A549 (cell line): ENCODE measurements around the gene RNF215. TPM values are rescaled to one million over a fixed set of nuclear protein-coding genes. Genes with fewer than 3 reads are reported as not detected.

Experiments used
- ATAC-seq, 2 experiments: fragments of 200-7000 bp in 1 of 2; fragments of >200 bp in 1 of 2; cut with Nextera tagmentation in 1 of 2; cut with Tn5 transposase in 1 of 2; 3 replicates each; pipeline versions ENCODE4 v1.8.0 to v1.9.1; 2018 to 2020; ENCODE audit warnings: mild to moderate bottlenecking in 1 of 2, moderate library complexity in 1 of 2
- CTCF ChIA-PET: fragments of 300-600 bp; sonication (Branson Sonifier 250); formaldehyde crosslinking; extraction: SDS; loops from one replicate; lab custom pipeline; 2021; ENCODE audit warnings: antibody characterized with exemption, inconsistent platforms; lab: Yijun Ruan, JAX
- POLR2A ChIA-PET: fragments of 350-600 bp; formaldehyde crosslinking; extraction: SDS; loops from one replicate; lab custom pipeline; 2021; ENCODE audit warnings: antibody characterized with exemption, inconsistent platforms; lab: Yijun Ruan, JAX
- DNase-seq, 2 experiments: peaks; one replicate each; pipeline versions ENCODE4 v3.0.0 to v3.0.0-alpha.2; 2011 to 2016; ENCODE audit warnings: low read depth in 1 of 2, low spot score in 1 of 2
- FAIRE-seq: peaks from 2 replicates; lab custom pipeline; 2011; peaks lifted over from hg19 to GRCh38; lab: Jason Lieb, UNC
- H3K27ac ChIP-seq, 2 experiments: fragments of >200 bp; sonication (Bioruptor Twin); formaldehyde crosslinking; 3 replicates each; pipeline ENCODE4 v1.5.1; 2016 to 2017
- H3K4me1 ChIP-seq: fragments of >200 bp; sonication (Bioruptor Twin); formaldehyde crosslinking; 3 replicates; pipeline ENCODE4 v1.6.1; 2016
- H3K4me2 ChIP-seq: fragments of >200 bp; sonication (Bioruptor Twin); formaldehyde crosslinking; 3 replicates; pipeline ENCODE4 v1.6.1; 2016
- H3K4me3 ChIP-seq: fragments of >200 bp; sonication (Bioruptor Twin); formaldehyde crosslinking; 3 replicates; pipeline ENCODE4 v1.5.1; 2016
- H3K9me3 ChIP-seq: fragments of >200 bp; sonication (Bioruptor Twin); formaldehyde crosslinking; 3 replicates; pipeline ENCODE4 v1.6.1; 2016
- CBX2 ChIP-seq: fragments of 200-600 bp; sonication (generic); IDR thresholded peaks from 2 replicates; pipeline ENCODE4 v1.6.1; 2016; ENCODE audit warnings: low read depth, mild to moderate bottlenecking, borderline replicate concordance
- CEBPB ChIP-seq, 2 experiments: fragments of >200 bp in 1 of 2; sonication (Bioruptor Twin) in 1 of 2; formaldehyde crosslinking in 1 of 2; IDR thresholded peaks; 2 replicates each; pipeline ENCODE4 v1.6.1; 2012 to 2016
- CTCF ChIP-seq: fragments of >200 bp; sonication (Bioruptor Twin); formaldehyde crosslinking; IDR thresholded peaks from 3 replicates; pipeline ENCODE4 v1.5.1; 2016
- FOSL2 ChIP-seq, 2 experiments: fragments of 450-650 bp in 1 of 2; fragments of >200 bp in 1 of 2; sonication (Bioruptor Twin) in 1 of 2; formaldehyde crosslinking; IDR thresholded peaks; 2 replicates each; pipeline versions ENCODE4 v1.5.0 to v1.6.1; 2016 to 2020; ENCODE audit warnings: mild to moderate bottlenecking in 1 of 2, moderate library complexity in 1 of 2
- FOXS1 ChIP-seq: fragments of 250-450 bp; sonication (Bioruptor Pico); IDR thresholded peaks from 2 replicates; pipeline ENCODE4 v1.5.0; 2020; ENCODE audit warnings: mild to moderate bottlenecking, moderate library complexity
- GATA3 ChIP-seq: IDR thresholded peaks from 2 replicates; pipeline ENCODE4 v1.6.1; 2012; ENCODE audit warnings: borderline replicate concordance
- HDAC2 ChIP-seq: fragments of 200-600 bp; sonication (generic); IDR thresholded peaks from 2 replicates; pipeline ENCODE4 v1.6.1; 2016
- HES2 ChIP-seq: fragments of >200 bp; sonication (Bioruptor Twin); formaldehyde crosslinking; IDR thresholded peaks from 2 replicates; pipeline ENCODE4 v1.6.1; 2016
- HEYL ChIP-seq: fragments of 250-450 bp; sonication (Bioruptor Pico); IDR thresholded peaks from 2 replicates; pipeline ENCODE4 v1.8.0; 2021; ENCODE audit warnings: mild to moderate bottlenecking, moderate library complexity
- HOXB13 ChIP-seq: fragments of 250-450 bp; sonication (Bioruptor Pico); IDR thresholded peaks from 2 replicates; pipeline ENCODE4 v1.5.0; 2020; ENCODE audit warnings: low read depth, mild to moderate bottlenecking, moderate library complexity
- MYC ChIP-seq: IDR thresholded peaks from 2 replicates; pipeline ENCODE4 v1.6.1; 2012; ENCODE audit warnings: mild to moderate bottlenecking, inconsistent platforms, low read length, improper control_type of control experiment, borderline replicate concordance
- NFE2L2 ChIP-seq: fragments of 150-350 bp; conservative IDR thresholded peaks from 2 replicates; pipeline ENCODE4 v1.6.1; 2014; ENCODE audit warnings: low read length
- RCOR1 ChIP-seq: fragments of 150-350 bp; IDR thresholded peaks from 2 replicates; pipeline ENCODE4 v1.6.1; 2014; ENCODE audit warnings: antibody characterized with exemption, low read length, low read depth
- RNF2 ChIP-seq: fragments of 200-600 bp; sonication (generic); IDR thresholded peaks from 2 replicates; pipeline ENCODE4 v1.6.1; 2016; ENCODE audit warnings: low read depth, mild to moderate bottlenecking, antibody characterized with exemption, moderate library complexity, borderline replicate concordance
- SMC3 ChIP-seq: fragments of >200 bp; sonication (Bioruptor Twin); formaldehyde crosslinking; IDR thresholded peaks from 3 replicates; pipeline ENCODE4 v1.6.1; 2018; ENCODE audit warnings: inconsistent platforms
- TFCP2L1 ChIP-seq: fragments of 250-450 bp; sonication (Bioruptor Pico); IDR thresholded peaks from 2 replicates; pipeline ENCODE4 v1.5.0; 2021; ENCODE audit warnings: mild to moderate bottlenecking
- ZFP36 ChIP-seq: fragments of 450-650 bp; IDR thresholded peaks from 2 replicates; pipeline ENCODE4 v1.6.1; 2014; ENCODE audit warnings: borderline replicate concordance; ENCODE audit not compliant: partially characterized antibody
- WGBS: methylation state at CpG from one replicate; pipeline ENCODE4 v1.1.6; 2017; ENCODE audit errors: missing lambda C conversion rate; 5-methylcytosine and 5-hydroxymethylcytosine counted together
- polyA plus RNA-seq, 4 experiments: library from polyadenylated mRNA; depleted of rRNA in 3 of 4; stranded (reverse); fragments of >200 nt; fragmentation: RNase III in 1 of 4; extraction: RNeasy Plus Mini Kit Qiagen cat#74134 plus additional on column Dnase treatment in 1 of 4; gene quantifications; 2 replicates in 3 of 4; 3 replicates in 1 of 4; pipeline ENCODE4 v1.2.3, GENCODE V29; 2011 to 2017
- TF ChIP-seq, protein P1 (sequence below): fragments of 250-450 bp; sonication (Bioruptor Pico); IDR thresholded peaks from 2 replicates; pipeline ENCODE4 v1.5.0; 2020; ENCODE audit warnings: low read depth, mild to moderate bottlenecking, moderate library complexity
- TF ChIP-seq, protein P2 (sequence below): IDR thresholded peaks from 2 replicates; pipeline ENCODE4 v1.6.1; 2012

RNF215 gene
- polyA plus RNA-seq, 2 of the 4 experiments (the other 2 are of a cell fraction): 16.4 to 19.5 TPM

- no peak for TF ChIP-seq HEYL (CRISPR knock-in tag)
- TF ChIP-seq GATA3: no peak
- TF ChIP-seq FOXS1 (CRISPR knock-in tag): no peak
- no peak for TF ChIP-seq RNF2
- TF ChIP-seq, protein P1, sequence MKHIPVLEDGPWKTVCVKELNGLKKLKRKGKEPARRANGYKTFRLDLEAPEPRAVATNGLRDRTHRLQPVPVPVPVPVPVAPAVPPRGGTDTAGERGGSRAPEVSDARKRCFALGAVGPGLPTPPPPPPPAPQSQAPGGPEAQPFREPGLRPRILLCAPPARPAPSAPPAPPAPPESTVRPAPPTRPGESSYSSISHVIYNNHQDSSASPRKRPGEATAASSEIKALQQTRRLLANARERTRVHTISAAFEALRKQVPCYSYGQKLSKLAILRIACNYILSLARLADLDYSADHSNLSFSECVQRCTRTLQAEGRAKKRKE (CRISPR knock-in tag): no peak
- no peak for TF ChIP-seq HOXB13 (CRISPR knock-in tag)
- no peak for TF ChIP-seq NFE2L2
- TF ChIP-seq ZFP36: no peak
- no peak for TF ChIP-seq FOSL2 (IDR thresholded peaks at IDR 0.05)
- TF ChIP-seq FOSL2 (CRISPR knock-in tag; IDR thresholded peaks at IDR 0.05): no peak
- TF ChIP-seq RCOR1: no peak
- no peak for TF ChIP-seq TFCP2L1 (CRISPR knock-in tag)
- TF ChIP-seq MYC: no peak
- TF ChIP-seq CEBPB (IDR thresholded peaks at IDR 0.05): no peak
- TF ChIP-seq CTCF: no peak
- TF ChIP-seq, all 56 proteins: peak for 0
- ATAC-seq: no peak
- Histone ChIP-seq H3K4me3 (peak overlapping the region; percentile 58; the same call in 2 of the 3 replicates), H3K4me2 (peak overlapping the region; percentile 87), H3K27ac (peak overlapping the region; percentile 97), H3K9me3 (no peaks in the 10 kb centered on the region), H3K4me1 (peaks cover 57% of the 10 kb centered on the region)
- WGBS: 35% methylated on average over 8 of the region's 8 CpGs
- no peak for DNase-seq
- FAIRE-seq: no peak
- ChIA-PET CTCF (interaction anchor here (0.7 to 2.9 kb wide), 6 partner anchors 9 to 34 kb away, joined by 3 to 15 read pairs (median 4); partner anchors contain the start of genes RNF215 and SEC14L2), POLR2A (interaction anchor here (1.3 to 3.1 kb wide), 3 partner anchors 8 to 35 kb away, joined by 6 to 12 read pairs (median 9); partner anchors contain the start of genes RNF215 and SEC14L2)
These were observed 34.7 kb upstream of the RNF215 start for GRCh38 chr22:30421695-30422480.

DNA sequence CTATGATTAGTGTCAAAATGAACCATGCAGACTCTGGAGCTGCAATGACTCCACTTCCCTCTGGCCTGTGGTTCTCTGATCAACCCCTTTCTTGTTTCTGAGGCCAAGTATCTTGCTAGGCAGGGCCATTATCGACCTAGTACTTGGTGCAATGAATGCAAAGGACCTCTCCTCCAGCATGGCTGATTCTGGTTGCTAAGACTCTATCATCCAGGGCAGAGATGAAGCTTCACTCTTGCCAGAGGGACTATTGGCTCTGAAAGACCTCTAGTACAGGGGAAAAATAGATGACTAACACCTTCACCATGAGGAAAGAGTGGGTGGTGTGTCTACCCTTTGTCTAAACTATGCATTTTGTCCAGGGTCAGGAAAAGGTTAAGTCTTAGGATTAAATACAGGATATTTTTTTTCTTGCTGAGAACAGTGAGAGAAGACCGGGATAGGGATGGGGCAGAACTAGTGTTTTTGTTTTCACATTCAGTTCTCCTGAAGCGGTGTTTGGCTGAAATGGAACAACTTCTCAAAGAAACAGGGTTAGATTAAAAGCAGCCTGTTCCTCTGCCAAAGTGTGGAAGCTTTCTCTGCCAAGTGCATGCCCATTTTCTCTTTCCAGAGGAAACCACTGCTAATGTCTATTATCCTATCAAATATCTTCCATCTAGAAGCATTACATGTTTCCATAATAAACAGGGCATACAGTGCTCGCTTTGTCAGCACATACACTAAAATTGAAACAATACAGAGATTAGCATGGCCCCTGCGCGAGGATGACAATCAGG is 33.3 kb upstream of the RNF215 start:
- TF ChIP-seq, protein P2, sequence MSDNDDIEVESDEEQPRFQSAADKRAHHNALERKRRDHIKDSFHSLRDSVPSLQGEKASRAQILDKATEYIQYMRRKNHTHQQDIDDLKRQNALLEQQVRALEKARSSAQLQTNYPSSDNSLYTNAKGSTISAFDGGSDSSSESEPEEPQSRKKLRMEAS: no peak
- TF ChIP-seq FOSL2 (IDR thresholded peaks at IDR 0.05): no peak
- TF ChIP-seq FOSL2 (CRISPR knock-in tag; IDR thresholded peaks at IDR 0.05): 0 out of 2 replicates have a peak, but pooled peaks have one; percentile 10
- TF ChIP-seq CBX2: no peak
- no peak for TF ChIP-seq HES2
- no peak for TF ChIP-seq SMC3
- no peak for TF ChIP-seq HDAC2
- peaks cover 69% of the 10 kb centered on the region for H3K4me1 ChIP-seq
- no peak for ATAC-seq
- no peak overlapping the region for H3K4me3 ChIP-seq
- no peak for FAIRE-seq
- peak overlapping the region; percentile 87 for H3K4me2 ChIP-seq
- no peaks in the 10 kb centered on the region for H3K9me3 ChIP-seq
- WGBS: 38% methylated on average over 6 of the region's 6 CpGs
- H3K27ac ChIP-seq: peak overlapping the region; percentile 97
- ChIA-PET CTCF (interaction anchor here (1.1 to 1.8 kb wide), 2 partner anchors 7 to 13 kb away, joined by 3 to 5 read pairs; no protein-coding TSS in a partner anchor), POLR2A (no interaction called here)
- DNase-seq: peak in 1 of 2 experiments; percentile 61
